Measurements from ENCODE around the gene RXRG. TPM values are rescaled to one million over a fixed set of nuclear protein-coding genes. Genes with fewer than 3 reads are reported as not detected.

Gene RXRG
- total and polyA plus RNA-seq, 2 of the 8 experiments (the other 6 are each of a cell fraction or from before 2014, with no cell fraction given), result not detected

- Histone ChIP-seq H4K5ac (ENCODE audit: insufficient read length, low read depth, low read length) (no peak overlapping the region), H3K27ac (ENCODE audit: low read depth, low read length) (no peak overlapping the region), H3K36me3 (ENCODE audit: control insufficient read depth in 2 of 4, insufficient read depth in 4 of 4, low read length in 3 of 4) (no peaks in the 10 kb centered on the region), H2AFZ (ENCODE audit: low read length) (no peak overlapping the region), H2BK120ac (replicated peaks; ENCODE audit: low read depth, low read length) (no peak overlapping the region), H3K4me3 (ENCODE audit: extremely low read depth in 1 of 4, insufficient read depth in 2 of 4, low read depth in 3 of 4, low read length in 4 of 4) (no peak overlapping the region), H4K8ac (ENCODE audit: extremely low read depth, insufficient read depth, low read length) (no peak overlapping the region), H3K79me2 (ENCODE audit: control insufficient read depth in 1 of 2, insufficient read depth in 2 of 2, low read length in 2 of 2) (no peaks in the 10 kb centered on the region), H3K18ac (ENCODE audit: extremely low read depth, low read length) (no peak overlapping the region), H3K56ac (replicated peaks; ENCODE audit: insufficient read length, low read depth, low read length) (no peak overlapping the region), H2BK15ac (ENCODE audit: low read length) (no peak overlapping the region), H3K4ac (replicated peaks; ENCODE audit: insufficient read length, low read depth, low read length) (no peak overlapping the region), H2AK5ac (ENCODE audit: low read depth, low read length) (no peak overlapping the region), H3K23ac (ENCODE audit: insufficient read length) (no peak overlapping the region), H3K79me1 (ENCODE audit: low read depth, low read length) (no peaks in the 10 kb centered on the region), H3K9me3 (ENCODE audit: insufficient read depth in 2 of 2, low read depth in 1 of 2, low read length in 1 of 2) (no peaks in the 10 kb centered on the region), H3K4me1 (replicated peaks in 1 of 4; ENCODE audit: control insufficient read depth in 3 of 4, insufficient read depth in 4 of 4, low read length in 3 of 4) (no peaks in the 10 kb centered on the region), H2BK20ac (ENCODE audit: low read length) (no peak overlapping the region), H3K4me2 (ENCODE audit: insufficient read depth in 1 of 2, low read depth in 2 of 2, low read length in 2 of 2) (no peak overlapping the region), H2BK5ac (ENCODE audit: low read depth, low read length) (no peak overlapping the region), H4K91ac (replicated peaks; ENCODE audit: insufficient read length, low read length) (no peak overlapping the region), H2BK12ac (ENCODE audit: low read depth, low read length) (no peak overlapping the region), H3K14ac (ENCODE audit: insufficient read length) (no peak overlapping the region), H3K27me3 (replicated peaks in 1 of 4; ENCODE audit: control insufficient read depth in 3 of 4, extremely low read depth in 1 of 4, insufficient read depth in 3 of 4, low read length in 3 of 4) (peaks cover 0 to 1% (median 0%) of the 10 kb centered on the region in 4 experiments; a peak in 3 of 7 replicates), H4K20me1 (replicated peaks in 1 of 2; ENCODE audit: control insufficient read depth in 1 of 2, insufficient read depth in 2 of 2, low read length in 2 of 2) (no peaks in the 10 kb centered on the region), H3K9ac (replicated peaks in 1 of 4; ENCODE audit: extremely low read depth in 1 of 4, low read depth in 3 of 4, low read length in 3 of 4) (no peak overlapping the region), H3K23me2 (ENCODE audit: low read depth, low read length) (no peaks in the 10 kb centered on the region)
- TF ChIP-seq BACH1 (IDR thresholded peaks at IDR 0.05; ENCODE audit: low read length) (no peak), YY1 (IDR thresholded peaks at IDR 0.05; ENCODE audit: low read depth, low read length) (no peak), RAD21 (IDR thresholded peaks at IDR 0.05 in 1 of 2, conservative IDR thresholded peaks at IDR 0.05 in 1 of 2; ENCODE audit: low read depth in 2 of 2, low read length in 2 of 2) (no peak), SAP30 (IDR thresholded peaks at IDR 0.05; ENCODE audit: insufficient read depth, insufficient replicate concordance, low read length) (no peak), KDM4A (IDR thresholded peaks at IDR 0.05; ENCODE audit: low read depth, low read length, severe bottlenecking) (no peak)
- FAIRE-seq (no peak), DNase-seq (ENCODE audit: low read depth in 1 of 2, low spot score in 2 of 2) (no peak)
- CTCF ChIA-PET (ENCODE audit: partially characterized antibody), result interaction anchor here (0.6 to 1.3 kb wide), 6 partner anchors 9 to 471 kb away, joined by 3 to 4 read pairs (median 3); no protein-coding TSS in a partner anchor
- 77% methylated on average over 3 of the region's 3 CpGs; no CpG with 5 or more reads in 1 of the 2 experiments for WGBS, 2 experiments (ENCODE audit: extremely low coverage in 1 of 2, insufficient coverage in 1 of 2, insufficient read length in 1 of 2, insufficient replicate concordance in 2 of 2, low coverage in 1 of 2, low lambda C conversion rate in 2 of 2, missing lambda C conversion rate in 1 of 2)
- POLR2A ChIA-PET (ENCODE audit: partially characterized antibody), result interaction anchor here (1.2 kb wide), 2 partner anchors 10 to 63 kb away, joined by 3 to 5 read pairs; partner anchors contain the start of gene RXRG
Observed at GRCh38 chr1:165455111-165455510, 10.2 kb upstream of the RXRG start.
